ENCODE data around the gene KHDC4.

KHDC4 gene

GRCh38 chr1:155971910-155972809, 37.9 kb upstream of the KHDC4 start:
- H3K36me3 ChIP-seq (ENCODE audit: control insufficient read depth in 2 of 2, insufficient read depth in 1 of 2, low read length in 2 of 2), result peaks cover 7 to 36% of the 10 kb centered on the region in 2 experiments; a peak in 2 of 3 replicates
- no peak overlapping the region for H3K4me3 ChIP-seq (ENCODE audit: low read depth, low read length)
- POLR2A ChIA-PET, result no interaction called here
- peaks cover 17% of the 10 kb centered on the region for H3K4me1 ChIP-seq (ENCODE audit: control insufficient read depth, insufficient read depth, low read length)
- H3K27ac ChIP-seq (ENCODE audit: extremely low read depth, low read depth, low read length), result no peak overlapping the region
- CTCF ChIA-PET, result interaction anchor here (0.6 kb wide), 1 partner anchor 37 kb away, joined by 3 read pairs; no protein-coding TSS in a partner anchor
- H3K9me3 ChIP-seq (ENCODE audit: control insufficient read depth, insufficient read depth, low read depth, low read length), result no peaks in the 10 kb centered on the region
- TF ChIP-seq CTCF (tag by site-specific recombination; IDR thresholded peaks at IDR 0.05) (no peak), ZNF600 (tag by site-specific recombination; IDR thresholded peaks at IDR 0.05) (peak; percentile 64), EGR2 (tag by site-specific recombination; IDR thresholded peaks at IDR 0.05; ENCODE audit: low read depth) (no peak), PRDM10 (tag by site-specific recombination; IDR thresholded peaks at IDR 0.05) (peak; percentile 65; the same call in 1 of the 2 replicates), PRDM4 (tag by site-specific recombination; IDR thresholded peaks at IDR 0.05) (no peak), ZNF518A (tag by site-specific recombination; conservative IDR thresholded peaks at IDR 0.05; ENCODE audit: low read depth) (no peak), ZNF645 (tag by site-specific recombination; IDR thresholded peaks at IDR 0.05) (no peak)

Data from HEK293 (cell line).